ENCODE results near the gene CHI3L1.

The CHI3L1 gene

GRCh38 chr1:203215573-203215972, 29.1 kb upstream of the CHI3L1 start:
- TF ChIP-seq CTCF (IDR thresholded peaks at IDR 0.05; ENCODE audit: low read length, missing control alignments), result no peak
- no peak overlapping the region for H3K4me3 ChIP-seq (replicated peaks; ENCODE audit: low read depth, low read length)
- no peak for DNase-seq (ENCODE audit: low read depth)

GRCh38 chr1:203214871-203215270, 28.4 kb upstream of the CHI3L1 start:
- no peak overlapping the region for H3K4me3 ChIP-seq (replicated peaks; ENCODE audit: low read depth, low read length)
- TF ChIP-seq CTCF (IDR thresholded peaks at IDR 0.05; ENCODE audit: low read length, missing control alignments), result no peak
- DNase-seq (ENCODE audit: low read depth), result no peak

GRCh38 chr1:203213126-203213525, 26.6 kb upstream of the CHI3L1 start:
- TF ChIP-seq CTCF (IDR thresholded peaks at IDR 0.05; ENCODE audit: low read length, missing control alignments), result no peak
- DNase-seq (ENCODE audit: low read depth), result no peak
- H3K4me3 ChIP-seq (replicated peaks; ENCODE audit: low read depth, low read length), result no peak overlapping the region

GRCh38 chr1:203211812-203212211, 25.3 kb upstream of the CHI3L1 start:
- no peak for TF ChIP-seq CTCF (IDR thresholded peaks at IDR 0.05; ENCODE audit: low read length, missing control alignments)
- no peak overlapping the region for H3K4me3 ChIP-seq (replicated peaks; ENCODE audit: low read depth, low read length)
- no peak for DNase-seq (ENCODE audit: low read depth)

GRCh38 chr1:203210988-203211387, 24.5 kb upstream of the CHI3L1 start:
- H3K4me3 ChIP-seq (replicated peaks; ENCODE audit: low read depth, low read length), result no peak overlapping the region
- TF ChIP-seq CTCF (IDR thresholded peaks at IDR 0.05; ENCODE audit: low read length, missing control alignments), result no peak
- no peak for DNase-seq (ENCODE audit: low read depth)

- TF ChIP-seq CTCF (IDR thresholded peaks at IDR 0.05; ENCODE audit: low read length, missing control alignments), result no peak
- no peak overlapping the region for H3K4me3 ChIP-seq (replicated peaks; ENCODE audit: low read depth, low read length)
- no peak for DNase-seq (ENCODE audit: low read depth)
Measured at GRCh38 chr1:203210350-203210749, 23.8 kb upstream of the CHI3L1 start.

- no peak for TF ChIP-seq CTCF (IDR thresholded peaks at IDR 0.05; ENCODE audit: low read length, missing control alignments)
Measured at GRCh38 chr1:203208181-203208580, 21.7 kb upstream of the CHI3L1 start.

More at GRCh38 chr1:203208181-203208580, 21.7 kb upstream of the CHI3L1 start:
- no peak overlapping the region for H3K4me3 ChIP-seq (replicated peaks; ENCODE audit: low read depth, low read length)
- no peak for DNase-seq (ENCODE audit: low read depth)
